ENCODE data around the gene CRHR1. TPM values are rescaled to one million over a fixed set of nuclear protein-coding genes. Genes with fewer than 3 reads are reported as not detected.

CRHR1 gene
- total RNA-seq, 1 donor from 2014 or later: not detected

- no peaks in the 10 kb centered on the region for H3K36me3 ChIP-seq
- no peak for TF ChIP-seq CTCF (IDR thresholded peaks at IDR 0.05)
- intact Hi-C loops (cut with DNase I): no loop called here
Measured at GRCh38 chr17:45824475-45824874, 40.4 kb downstream of the CRHR1 start.

GRCh38 chr17:45824901-45825492, 40.9 kb downstream of the CRHR1 start:
- Histone ChIP-seq H3K27me3 (no peaks in the 10 kb centered on the region), H3K27ac (no peak overlapping the region), H3K36me3 (no peaks in the 10 kb centered on the region), H3K9me3 (no peaks in the 10 kb centered on the region), H3K4me1 (no peaks in the 10 kb centered on the region), H3K4me3 (no peak overlapping the region)
- DNase-seq (ENCODE audit: low spot score in 2 of 2): no peak
- intact Hi-C loops (cut with DNase I): no loop called here
- TF ChIP-seq CTCF (IDR thresholded peaks at IDR 0.05): no peak

More at GRCh38 chr17:45824475-45824874, 40.4 kb downstream of the CRHR1 start:
- Histone ChIP-seq H3K27ac (no peak overlapping the region), H3K27me3 (no peaks in the 10 kb centered on the region), H3K4me1 (no peaks in the 10 kb centered on the region), H3K9me3 (no peaks in the 10 kb centered on the region), H3K4me3 (no peak overlapping the region)
- DNase-seq (ENCODE audit: low spot score in 2 of 2): no peak

GRCh38 chr17:45825792-45826191, 41.7 kb downstream of the CRHR1 start:
- Histone ChIP-seq H3K27ac (no peak overlapping the region), H3K36me3 (no peaks in the 10 kb centered on the region), H3K27me3 (no peaks in the 10 kb centered on the region), H3K4me3 (no peak overlapping the region), H3K4me1 (no peaks in the 10 kb centered on the region), H3K9me3 (no peaks in the 10 kb centered on the region)
- TF ChIP-seq CTCF (IDR thresholded peaks at IDR 0.05): no peak
- intact Hi-C loops (cut with DNase I): no loop called here
- DNase-seq (ENCODE audit: low spot score in 2 of 2): no peak

GRCh38 chr17:45826919-45827588, 42.9 kb downstream of the CRHR1 start:
- Histone ChIP-seq H3K36me3 (no peaks in the 10 kb centered on the region), H3K9me3 (no peaks in the 10 kb centered on the region), H3K4me3 (no peak overlapping the region), H3K27me3 (no peaks in the 10 kb centered on the region), H3K27ac (no peak overlapping the region), H3K4me1 (no peaks in the 10 kb centered on the region)
- TF ChIP-seq CTCF (IDR thresholded peaks at IDR 0.05): no peak
- no peak for DNase-seq (ENCODE audit: low spot score in 2 of 2)
- intact Hi-C loops (cut with DNase I): no loop called here

GRCh38 chr17:45828171-45828570, 44.1 kb downstream of the CRHR1 start:
- intact Hi-C loops (cut with DNase I): no loop called here
- no peaks in the 10 kb centered on the region for H3K9me3 ChIP-seq
- H3K27ac ChIP-seq: no peak overlapping the region
- no peaks in the 10 kb centered on the region for H3K4me1 ChIP-seq
- TF ChIP-seq CTCF (IDR thresholded peaks at IDR 0.05): no peak
- no peak for DNase-seq (ENCODE audit: low spot score in 2 of 2)
- H3K4me3 ChIP-seq: no peak overlapping the region
- no peaks in the 10 kb centered on the region for H3K27me3 ChIP-seq
- H3K36me3 ChIP-seq: no peaks in the 10 kb centered on the region
